Measurements from ENCODE around the gene RBMS3.

RBMS3 gene

GRCh38 chr3:29537889-29538609 lies 257.2 kb downstream of the RBMS3 start:
- DNase-seq = no peak

- DNase-seq = no peak
These were observed 257.7 kb downstream of the RBMS3 start for GRCh38 chr3:29538610-29538958.

GRCh38 chr3:29540544-29540943 lies 259.7 kb downstream of the RBMS3 start:
- DNase-seq = no peak

DNA sequence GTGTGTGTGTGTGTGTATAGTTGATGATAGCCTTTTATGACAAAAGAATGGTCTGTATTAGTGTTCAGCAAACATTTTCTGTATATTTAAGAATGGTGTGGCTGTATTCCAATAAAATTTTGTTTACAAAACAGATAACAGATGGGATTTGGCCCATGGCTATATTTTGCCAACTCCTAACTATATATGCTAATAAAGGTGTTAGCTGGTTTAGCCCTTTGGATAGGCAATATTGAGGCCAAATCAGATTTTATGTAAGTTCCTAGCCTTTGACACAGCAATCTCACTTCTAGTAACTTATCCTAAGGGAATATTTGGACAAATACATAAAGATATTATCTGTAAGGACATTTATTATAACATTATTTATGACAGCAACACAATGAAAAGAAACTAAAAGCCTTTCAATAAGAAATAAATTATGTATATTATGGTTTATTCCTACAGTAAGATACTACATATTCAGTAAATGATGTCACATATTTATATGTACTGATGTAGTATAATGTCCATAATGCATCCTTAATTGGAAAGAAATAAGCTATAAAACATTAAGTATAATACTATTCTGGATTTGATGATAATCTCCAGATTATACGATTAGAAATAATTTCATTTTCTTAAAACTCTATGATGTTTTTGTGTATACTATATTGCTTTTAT lies 264.0 kb downstream of the RBMS3 start:
- no peak for DNase-seq

GRCh38 chr3:29545615-29546014 lies 264.7 kb downstream of the RBMS3 start:
- no peak for DNase-seq

- DNase-seq = no peak
These were observed 271.2 kb downstream of the RBMS3 start for GRCh38 chr3:29552051-29552450.

DNA sequence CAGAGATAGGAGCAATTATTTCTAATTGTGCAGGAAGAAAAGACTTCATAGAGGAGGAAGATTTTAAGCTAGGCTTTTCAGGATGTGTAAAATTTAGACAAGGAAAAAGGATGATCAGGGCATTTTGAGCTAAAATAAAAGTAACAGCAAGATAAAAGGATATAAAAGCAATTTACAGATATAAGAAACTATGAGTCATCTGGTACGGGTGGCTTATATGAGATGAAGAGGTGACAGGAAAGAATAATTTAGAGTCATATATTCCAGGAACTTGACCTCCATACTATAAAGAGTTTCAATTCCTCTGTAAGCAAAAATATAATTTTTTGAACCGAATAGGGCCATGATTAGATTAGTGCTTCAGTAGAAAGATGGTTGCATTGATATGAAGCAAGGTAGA lies 273.7 kb downstream of the RBMS3 start:
- DNase-seq = no peak

GRCh38 chr3:29555590-29555989 lies 274.7 kb downstream of the RBMS3 start:
- DNase-seq = no peak

DNA sequence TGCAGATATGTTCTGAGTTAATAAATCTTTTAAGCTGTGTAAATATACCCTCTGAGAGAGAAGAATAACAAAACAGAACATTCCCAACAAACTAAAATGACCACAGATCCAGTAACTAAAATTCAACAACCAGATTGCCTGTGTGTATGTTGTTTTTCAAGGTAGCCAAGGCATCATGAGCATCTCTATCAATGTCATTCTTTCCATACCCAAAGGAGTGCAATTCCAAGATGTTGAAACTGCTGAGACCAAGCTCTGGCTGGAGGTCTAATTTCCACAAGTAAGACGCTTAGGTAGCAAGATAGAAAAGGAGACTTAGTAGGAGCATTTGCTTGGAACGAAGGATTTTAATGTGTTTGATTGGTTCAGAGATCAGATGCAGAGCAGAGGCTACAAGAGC lies 276.3 kb downstream of the RBMS3 start:
- no peak for DNase-seq

DNA sequence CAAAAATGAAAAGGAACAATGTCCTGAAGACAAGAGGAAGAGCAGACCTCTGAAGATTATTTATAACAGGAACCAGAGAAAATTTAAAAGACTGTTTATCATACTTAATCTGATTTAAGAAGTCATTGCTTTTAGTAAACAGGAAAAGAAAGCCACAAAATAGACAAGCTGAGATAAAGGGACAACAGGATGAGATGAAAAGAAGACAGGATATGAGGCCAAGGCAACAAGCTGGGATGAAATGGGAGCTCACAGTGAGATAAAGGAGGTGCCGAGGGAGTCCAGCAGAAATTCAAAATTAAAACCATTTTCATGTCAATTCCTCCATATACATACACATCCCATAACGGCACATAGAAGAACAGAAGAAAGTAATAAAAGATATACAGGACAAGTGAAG lies 277.0 kb downstream of the RBMS3 start:
- DNase-seq = no peak

DNA sequence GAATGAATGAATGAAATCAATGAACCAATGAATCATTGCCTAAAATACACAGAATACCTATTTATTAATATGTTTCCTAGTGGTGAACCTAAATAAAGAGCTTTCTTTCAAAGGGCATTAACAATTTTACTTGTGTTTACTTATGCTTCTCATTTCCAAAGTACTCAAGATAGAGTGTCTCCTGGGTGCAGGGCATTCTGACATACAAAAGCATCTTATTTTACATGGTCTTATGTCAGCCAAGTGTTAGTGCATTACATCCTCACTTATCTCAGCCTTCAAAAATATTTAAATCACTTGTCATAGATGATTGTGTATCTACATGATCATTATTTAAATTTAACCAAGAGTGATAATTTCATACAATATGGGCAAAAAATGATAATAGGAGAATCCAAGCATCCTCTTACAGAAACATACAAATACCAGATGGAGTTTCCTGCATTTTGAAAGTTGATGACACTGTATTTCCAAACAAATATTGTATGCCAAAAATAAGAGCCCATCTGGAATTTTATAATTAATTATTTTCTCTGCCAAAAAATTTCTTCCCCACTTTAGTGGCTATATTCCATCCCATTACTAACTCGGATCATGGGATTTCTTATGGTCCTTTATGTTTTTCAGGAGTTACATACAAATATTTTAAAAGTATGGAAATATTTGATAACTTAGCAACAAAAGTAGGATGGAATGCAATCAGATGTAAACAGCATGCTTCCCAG lies 279.0 kb downstream of the RBMS3 start:
- DNase-seq = no peak

- no peak for DNase-seq
These were observed 280.8 kb downstream of the RBMS3 start for GRCh38 chr3:29561651-29562149.

GRCh38 chr3:29565236-29565635 lies 284.4 kb downstream of the RBMS3 start:
- DNase-seq = no peak

DNA sequence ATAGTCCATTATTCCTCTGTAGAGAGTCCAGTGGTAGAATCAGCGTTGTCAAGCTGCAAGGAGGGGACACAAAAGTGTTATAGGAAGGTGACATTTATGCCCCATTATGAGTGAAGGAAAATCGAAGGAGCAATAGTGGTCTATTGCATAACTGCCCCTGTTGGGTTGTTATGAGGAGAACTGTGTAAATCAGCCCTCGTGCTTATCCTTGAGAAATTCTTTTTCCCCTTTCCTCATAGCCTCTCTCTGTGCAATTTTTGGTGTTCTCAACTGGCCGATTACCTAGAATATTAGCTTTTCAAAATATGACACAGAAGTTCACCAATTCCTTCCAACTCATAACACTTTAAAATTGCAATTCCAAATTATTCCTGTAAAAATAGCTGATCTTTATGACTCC lies 286.6 kb downstream of the RBMS3 start:
- no peak for DNase-seq

- no peak for DNase-seq
These were observed 287.5 kb downstream of the RBMS3 start for GRCh38 chr3:29568355-29568754.

- no peak for DNase-seq
These were observed 295.3 kb downstream of the RBMS3 start for GRCh38 chr3:29576181-29576580.

- DNase-seq = no peak
These were observed 295.8 kb downstream of the RBMS3 start for GRCh38 chr3:29576675-29577074.

DNA sequence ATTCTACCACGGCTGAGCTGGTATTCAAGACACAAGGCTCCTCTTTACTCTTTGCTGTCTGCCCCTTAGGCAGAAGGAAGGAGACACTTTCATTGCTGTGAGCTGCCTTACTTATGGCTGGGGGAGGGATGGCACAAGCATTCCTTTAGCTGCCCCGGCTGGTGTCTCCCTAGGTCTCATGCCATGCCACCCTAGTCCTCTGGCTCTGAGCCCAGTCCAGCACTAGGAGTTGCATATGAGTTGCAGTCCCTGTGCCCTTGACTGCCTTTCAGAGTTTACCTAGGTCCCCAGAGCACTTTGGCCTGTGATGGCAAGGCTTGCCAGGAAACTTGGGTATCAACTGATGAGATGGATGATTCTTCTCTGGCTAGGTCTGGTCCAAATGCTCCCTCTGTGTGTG lies 296.4 kb downstream of the RBMS3 start:
- DNase-seq = no peak

- no peak for DNase-seq
These were observed 300.4 kb downstream of the RBMS3 start for GRCh38 chr3:29581311-29581710.

DNA sequence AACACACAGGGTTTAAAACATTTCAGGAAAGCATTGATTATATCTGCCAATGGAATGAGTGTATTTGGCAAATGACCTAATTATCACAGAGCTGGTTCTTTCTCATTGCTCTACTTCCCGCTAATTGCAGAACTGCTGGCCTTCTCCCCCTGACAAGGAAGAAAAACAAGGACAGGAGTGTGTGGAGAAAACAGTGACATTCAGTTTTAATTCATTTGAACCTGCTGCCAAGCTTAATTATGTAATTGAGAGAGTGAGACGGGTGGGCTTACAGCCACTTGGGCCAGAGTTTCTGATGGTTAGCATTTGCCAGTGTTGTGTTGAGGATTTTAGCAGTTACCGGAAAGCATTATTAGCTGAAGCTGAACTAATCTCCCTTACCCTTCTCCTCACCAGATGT lies 301.4 kb downstream of the RBMS3 start:
- DNase-seq = no peak

GRCh38 chr3:29583861-29584260 lies 303.0 kb downstream of the RBMS3 start:
- DNase-seq = no peak

DNA sequence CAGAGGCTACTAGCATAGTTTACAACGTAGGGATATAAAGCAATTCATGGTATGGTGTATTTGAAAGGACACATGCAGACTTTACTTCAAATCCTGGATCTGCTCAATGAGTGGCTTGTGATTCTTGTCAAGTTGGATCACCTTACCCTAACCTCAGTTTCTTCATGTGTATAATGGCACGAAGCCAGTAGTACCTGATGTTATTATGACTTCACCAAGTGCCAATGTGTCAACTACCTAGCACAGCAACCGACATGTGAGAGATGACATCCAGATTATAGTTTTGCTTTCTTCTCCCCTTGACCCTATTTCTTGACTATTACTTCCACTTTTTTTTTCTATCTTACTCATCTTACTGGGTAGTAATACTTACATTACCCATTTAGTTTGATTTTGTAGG lies 304.5 kb downstream of the RBMS3 start:
- no peak for DNase-seq

DNA sequence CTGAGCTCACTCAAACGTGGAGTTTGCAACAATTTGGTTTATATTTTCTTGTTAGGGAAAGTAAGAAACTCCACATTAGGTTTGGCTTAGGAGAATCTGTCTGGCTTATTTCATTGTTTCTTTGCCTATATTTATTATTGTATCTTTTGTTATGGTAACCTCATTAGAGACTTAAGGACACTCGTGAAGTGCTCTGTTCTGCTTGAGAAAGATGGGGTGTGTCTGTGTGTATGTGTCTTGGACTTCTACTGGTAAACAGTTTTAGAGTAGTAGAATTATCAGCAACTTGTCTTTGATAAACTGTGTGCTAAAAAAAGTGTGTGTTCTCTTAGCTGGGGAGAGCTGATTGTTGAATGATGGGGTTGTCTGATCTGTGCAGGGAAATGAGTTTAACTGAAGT lies 306.5 kb downstream of the RBMS3 start:
- DNase-seq = no peak

GRCh38 chr3:29590012-29590411 lies 309.1 kb downstream of the RBMS3 start:
- DNase-seq = no peak

All from NCI-H1436 treated with DMSO at 0.1 percent for 48 hours (cell line).